Coronary artery (tissue), 2 donors: ENCODE data around the gene TMC4.
A peak's percentile ranks its signal among the peaks of the same experiment; 100 is the strongest.

ENCODE experiments used
- DNase-seq: peaks from one replicate; pipeline ENCODE4 v3.0.0-alpha.2; 2017; ENCODE audit warnings: low spot score
- H3K27ac ChIP-seq, 2 donors: fragments of 200-600 bp; sonication (generic); one replicate each; pipeline ENCODE4 v1.5.1; 2016 to 2019
- H3K4me3 ChIP-seq: fragments of 200-600 bp; sonication (generic); 2 replicates; pipeline ENCODE4 v1.5.1; 2016; ENCODE audit warnings: mild to moderate bottlenecking, moderate library complexity
- TF ChIP-seq, protein P1 (sequence below): fragments of 200-600 bp; sonication (generic); IDR thresholded peaks from one replicate; pipeline ENCODE4 v1.5.1; 2019; ENCODE audit warnings: antibody characterized with exemption

TMC4 gene

DNA sequence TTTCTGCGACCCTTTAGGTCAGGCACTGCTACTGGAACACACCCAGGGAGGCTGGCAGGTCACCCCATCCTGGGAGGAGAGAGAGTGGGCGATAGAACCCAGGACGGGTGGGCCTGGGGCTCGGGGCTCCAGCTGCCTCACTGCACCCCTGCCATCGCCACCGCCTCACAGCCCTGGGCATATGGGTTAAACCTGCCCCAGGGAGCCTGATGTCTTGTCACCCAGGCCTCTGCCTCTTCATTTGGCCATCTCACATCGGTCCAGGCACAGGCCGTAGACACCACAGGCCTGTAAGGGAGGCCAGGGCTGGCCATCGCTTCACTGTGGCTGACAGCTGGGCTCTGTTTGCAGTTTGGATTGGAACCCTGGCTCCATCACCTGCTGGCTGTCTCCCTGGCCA is 47.2 kb downstream of the TMC4 start:
- H3K4me3 ChIP-seq: no peak overlapping the region
- H3K27ac ChIP-seq: no peak overlapping the region
- DNase-seq: no peak
- TF ChIP-seq, protein P1, sequence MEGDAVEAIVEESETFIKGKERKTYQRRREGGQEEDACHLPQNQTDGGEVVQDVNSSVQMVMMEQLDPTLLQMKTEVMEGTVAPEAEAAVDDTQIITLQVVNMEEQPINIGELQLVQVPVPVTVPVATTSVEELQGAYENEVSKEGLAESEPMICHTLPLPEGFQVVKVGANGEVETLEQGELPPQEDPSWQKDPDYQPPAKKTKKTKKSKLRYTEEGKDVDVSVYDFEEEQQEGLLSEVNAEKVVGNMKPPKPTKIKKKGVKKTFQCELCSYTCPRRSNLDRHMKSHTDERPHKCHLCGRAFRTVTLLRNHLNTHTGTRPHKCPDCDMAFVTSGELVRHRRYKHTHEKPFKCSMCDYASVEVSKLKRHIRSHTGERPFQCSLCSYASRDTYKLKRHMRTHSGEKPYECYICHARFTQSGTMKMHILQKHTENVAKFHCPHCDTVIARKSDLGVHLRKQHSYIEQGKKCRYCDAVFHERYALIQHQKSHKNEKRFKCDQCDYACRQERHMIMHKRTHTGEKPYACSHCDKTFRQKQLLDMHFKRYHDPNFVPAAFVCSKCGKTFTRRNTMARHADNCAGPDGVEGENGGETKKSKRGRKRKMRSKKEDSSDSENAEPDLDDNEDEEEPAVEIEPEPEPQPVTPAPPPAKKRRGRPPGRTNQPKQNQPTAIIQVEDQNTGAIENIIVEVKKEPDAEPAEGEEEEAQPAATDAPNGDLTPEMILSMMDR: no peak

DNA sequence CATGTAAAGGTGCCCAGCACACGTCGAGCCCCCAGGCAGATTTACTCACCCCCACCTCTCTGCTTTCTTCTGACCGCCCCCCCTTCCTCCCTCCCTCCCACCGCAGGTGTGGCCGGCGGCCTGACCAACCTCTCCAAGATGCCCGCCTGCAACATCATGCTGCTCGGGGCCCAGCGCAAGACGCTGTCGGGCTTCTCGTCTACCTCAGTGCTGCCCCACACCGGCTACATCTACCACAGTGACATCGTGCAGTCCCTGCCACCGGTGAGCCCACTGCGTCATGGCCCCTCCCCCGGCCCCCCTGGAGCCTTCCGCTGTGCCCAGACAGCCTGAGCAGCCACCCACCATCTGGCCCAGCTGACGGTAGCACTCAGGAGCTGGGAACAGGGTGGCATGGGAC is 48.6 kb downstream of the TMC4 start:
- TF ChIP-seq, protein P1: no peak
- no peak overlapping the region for H3K27ac ChIP-seq

DNA sequence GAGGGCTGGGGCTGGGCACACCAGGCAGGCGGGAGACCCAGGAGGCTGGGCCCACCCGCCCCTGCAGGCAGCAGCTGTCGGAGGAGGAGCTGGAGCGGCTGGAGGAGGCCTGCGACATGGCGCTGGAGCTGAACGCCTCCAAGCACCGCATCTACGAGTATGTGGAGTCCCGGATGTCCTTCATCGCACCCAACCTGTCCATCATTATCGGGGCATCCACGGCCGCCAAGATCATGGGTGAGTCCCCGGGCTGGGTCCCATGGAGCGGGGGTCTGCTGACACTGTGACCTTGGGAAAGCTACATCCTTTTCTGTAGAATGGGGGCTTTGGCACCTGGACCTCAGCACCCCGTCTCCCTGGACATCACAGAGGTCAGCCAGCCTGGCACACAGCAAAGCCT is 49.3 kb downstream of the TMC4 start:
- no peak overlapping the region for H3K4me3 ChIP-seq
- TF ChIP-seq, protein P1: no peak
- DNase-seq: no peak
- no peak overlapping the region for H3K27ac ChIP-seq

More for the DNA sequence above, 48.6 kb downstream of the TMC4 start:
- DNase-seq: no peak
- no peak overlapping the region for H3K4me3 ChIP-seq

DNA sequence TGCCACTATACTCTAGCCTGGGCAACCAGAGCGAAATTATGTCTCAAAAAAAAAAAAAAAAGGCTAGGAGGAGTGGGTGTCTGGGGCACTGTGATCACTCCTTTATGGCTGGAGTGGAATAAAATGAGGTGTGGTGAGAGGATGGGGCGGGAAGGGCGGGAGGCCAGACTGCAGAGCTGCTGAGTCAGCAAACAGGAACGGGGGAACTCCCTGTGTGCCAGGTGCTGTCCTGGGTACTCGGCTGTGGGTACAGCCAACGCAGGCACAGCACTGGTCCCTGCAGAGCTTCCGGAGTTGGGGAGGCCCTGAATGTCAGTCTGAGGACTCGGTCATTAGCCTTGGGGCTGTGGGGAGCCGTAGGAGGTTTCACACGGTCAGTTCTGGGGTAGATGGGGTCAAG is 51.7 kb downstream of the TMC4 start:
- H3K4me3 ChIP-seq: no peak overlapping the region
- no peak for DNase-seq
- H3K27ac ChIP-seq: no peak overlapping the region
- TF ChIP-seq, protein P1: no peak

DNA sequence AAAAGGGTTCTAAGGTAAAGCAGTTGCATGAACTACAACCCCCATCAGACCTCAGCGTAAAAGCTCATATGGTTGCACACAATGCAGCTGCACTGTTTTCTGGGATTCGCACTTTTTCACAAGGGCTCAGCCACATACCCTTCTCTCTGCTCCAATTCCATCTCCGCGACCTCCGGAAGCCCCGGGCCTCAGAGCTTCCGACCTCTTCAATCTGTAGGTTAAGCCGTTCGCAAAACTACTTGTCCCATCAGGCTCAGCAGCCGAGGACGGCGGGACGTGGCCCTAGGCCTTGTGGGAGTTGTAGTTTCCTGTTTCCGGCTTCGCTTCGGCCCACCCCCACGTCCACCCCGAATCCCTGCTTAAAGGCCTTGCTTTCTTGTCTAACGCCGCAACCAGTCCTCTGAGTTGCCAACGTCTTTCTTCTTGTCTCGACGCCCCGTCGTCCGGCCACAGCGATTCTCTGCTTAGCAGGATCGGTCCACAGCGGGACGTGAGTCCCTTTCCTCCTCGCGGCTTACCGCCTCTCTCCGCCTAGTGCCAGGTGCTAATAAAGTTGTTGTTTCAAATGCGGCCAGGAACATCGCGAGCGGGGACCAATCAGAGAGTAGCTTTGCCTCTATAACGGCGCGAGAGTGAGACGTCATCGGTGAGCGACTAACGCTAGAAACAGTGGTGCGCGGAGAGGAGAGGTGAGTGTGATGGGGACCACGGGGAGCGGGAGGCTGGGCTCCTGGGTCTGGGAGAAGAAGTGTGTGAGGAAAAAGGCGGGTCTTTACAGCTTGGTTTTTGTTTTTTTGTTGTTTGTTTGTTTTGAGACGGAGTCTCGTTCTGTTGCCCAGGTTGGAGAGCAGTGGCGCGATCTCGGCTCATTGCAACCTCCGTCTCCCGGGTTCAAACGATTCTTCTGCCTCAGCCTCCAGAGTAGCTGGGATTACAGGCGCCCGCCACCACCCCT is 57.6 kb downstream of the TMC4 start, which contains the start of the genes PRPF31 and TFPT:
Gene PRPF31, plus strand, starts transcription at position 646 of the 955 bp plus-strand sequence. CDS start 2,525 bp downstream, outside the sequence.
Gene TFPT, minus strand, starts transcription at position 549 of the 955 bp plus-strand sequence. Its CDS starts 388 bp downstream, at position 161.
- DNase-seq: peak; percentile 96
- peak within 1 kb of the TSS; percentile 81 to 86 for H3K27ac ChIP-seq
- H3K4me3 ChIP-seq: peak within 1 kb of the TSS; percentile 79
- TF ChIP-seq, protein P1: no peak

DNA sequence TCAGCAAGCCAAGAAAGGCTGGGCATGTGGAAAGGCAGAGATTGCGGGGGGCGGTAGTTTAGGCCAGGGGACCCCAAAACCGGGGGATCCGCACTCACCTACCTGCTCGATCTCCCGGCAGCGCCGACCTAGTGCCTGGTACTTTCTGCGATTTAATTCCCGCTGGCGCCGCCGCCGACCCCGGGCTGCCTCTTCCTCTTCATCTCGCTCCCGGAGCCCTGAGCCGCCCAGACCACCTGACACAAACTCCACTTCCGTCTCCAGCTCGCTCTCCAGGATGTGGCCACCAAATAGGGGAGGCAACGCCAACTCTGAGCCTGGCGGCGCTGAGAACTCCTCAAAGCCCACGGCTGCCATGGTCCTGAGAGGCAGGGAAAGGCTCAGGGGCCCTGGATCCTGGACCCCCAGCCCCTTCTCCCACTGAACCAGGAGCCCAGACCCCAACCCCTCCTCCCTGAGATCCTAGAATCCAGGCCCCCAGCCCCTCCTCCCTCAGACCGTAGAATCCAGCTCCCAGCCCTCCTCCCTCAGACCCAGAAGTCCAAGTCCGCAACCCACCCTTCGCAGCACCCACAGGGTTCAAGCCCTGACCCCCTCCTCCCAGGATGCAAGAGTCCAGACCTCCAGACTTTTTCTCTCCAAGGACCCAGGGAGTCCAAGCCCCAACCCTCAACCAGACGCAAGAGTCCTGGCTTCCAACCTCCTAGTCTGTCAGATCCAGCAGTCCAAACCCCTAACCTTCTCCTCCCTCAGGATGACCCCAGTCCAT is 58.4 kb downstream of the TMC4 start:
- no peak for DNase-seq
- TF ChIP-seq, protein P1: no peak
- H3K4me3 ChIP-seq: peak overlapping the region; percentile 79
- peak overlapping the region in 1 of 2 donors; percentile 86 for H3K27ac ChIP-seq
